OCI-LY7 (cell line): Measurements from ENCODE around the gene CYP2W1. TPM values are rescaled to one million over a fixed set of nuclear protein-coding genes. Genes with fewer than 3 reads are reported as not detected.

Experiments used
- BruUV-seq: library from RNA; stranded (reverse); fragments of 400-500 nt; replicated peaks from 2 replicates; lab custom pipeline; 2021; lab: Mats Ljungman, UMichigan
- CTCF ChIA-PET: fragments of 300-600 bp; sonication (Branson Sonifier 250); formaldehyde crosslinking; loops from one replicate; lab custom pipeline; 2022; ENCODE audit warnings: antibody characterized with exemption; ENCODE audit not compliant: unreplicated experiment; lab: Charles Lee
- POLR2A ChIA-PET: fragments of 300-600 bp; sonication (Branson Sonifier 250); formaldehyde crosslinking; loops from one replicate; lab custom pipeline; 2022; ENCODE audit warnings: antibody characterized with exemption; lab: Charles Lee
- DNase-seq: peaks from one replicate; pipeline ENCODE4 v3.0.0-alpha.2; 2015; ENCODE audit warnings: low spot score
- H2AFZ ChIP-seq: fragments of 200-600 bp; sonication (generic), shearing (Covaris generic); 2 replicates; pipeline ENCODE4 v1.6.1; 2014; ENCODE audit warnings: mild to moderate bottlenecking, antibody characterized with exemption, low read length, moderate library complexity
- H3K27ac ChIP-seq: fragments of 200-600 bp; sonication (generic); 2 replicates; pipeline ENCODE4 v1.5.1; 2014; ENCODE audit warnings: mixed run types, low read depth, mild to moderate bottlenecking, moderate library complexity, low read length, inconsistent platforms; ENCODE audit not compliant: poor library complexity, severe bottlenecking
- H3K36me3 ChIP-seq: fragments of 200-600 bp; sonication (generic); 2 replicates; pipeline ENCODE4 v1.6.1; 2014; ENCODE audit warnings: mild to moderate bottlenecking, antibody characterized with exemption, low read length, moderate library complexity, mixed read lengths; ENCODE audit not compliant: insufficient read depth
- H3K4me1 ChIP-seq: fragments of 200-600 bp; sonication (generic); 2 replicates; pipeline ENCODE4 v1.5.1; 2014; ENCODE audit warnings: mild to moderate bottlenecking, low read length; ENCODE audit not compliant: insufficient read depth, poor library complexity, severe bottlenecking
- H3K4me2 ChIP-seq: fragments of 200-600 bp; sonication (generic); 2 replicates; pipeline ENCODE4 v1.6.1; 2014; ENCODE audit warnings: mild to moderate bottlenecking, low read length
- H3K4me3 ChIP-seq: fragments of 200-600 bp; sonication (generic); 2 replicates; pipeline ENCODE4 v1.5.1; 2014; ENCODE audit warnings: mild to moderate bottlenecking, low read depth, low read length; ENCODE audit not compliant: poor library complexity, severe bottlenecking
- H3K79me2 ChIP-seq: fragments of 200-600 bp; sonication (generic); 2 replicates; pipeline ENCODE4 v1.6.1; 2016; ENCODE audit warnings: low read depth, mild to moderate bottlenecking, low read length, moderate library complexity, mixed read lengths; ENCODE audit not compliant: insufficient read depth
- H3K9me2 ChIP-seq: fragments of 200-600 bp; sonication (generic); 2 replicates; pipeline ENCODE4 v1.6.1; 2016; ENCODE audit warnings: mild to moderate bottlenecking, low read length, mixed read lengths; ENCODE audit not compliant: insufficient read depth
- H3K9me3 ChIP-seq: fragments of 200-600 bp; sonication (generic); 2 replicates; pipeline ENCODE4 v1.6.1; 2014; ENCODE audit warnings: mild to moderate bottlenecking, mixed run types, low read length, mixed read lengths
- H4K20me1 ChIP-seq: fragments of 200-600 bp; sonication (generic); 2 replicates; pipeline ENCODE4 v1.6.1; 2014; ENCODE audit warnings: mild to moderate bottlenecking, antibody characterized with exemption, low read length, moderate library complexity, mixed read lengths; ENCODE audit not compliant: insufficient read depth
- EZH2phosphoT487 ChIP-seq: fragments of 200-600 bp; sonication (generic); IDR thresholded peaks from 2 replicates; pipeline ENCODE4 v1.6.1; 2018; ENCODE audit warnings: low read depth, borderline replicate concordance, mild to moderate bottlenecking, mixed run types, antibody characterized with exemption, low read length, moderate library complexity, mixed read lengths
- intact Hi-C: fragments of 100-400 bp; cut with micrococcal nuclease; formaldehyde crosslinking; loops from one replicate; pipeline ENCODE4 v1.10.0; 2022; ENCODE audit not compliant: unreplicated experiment
- total RNA-seq, 2 experiments: library from RNA; depleted of rRNA in 1 of 2; stranded (reverse); fragments of >200 nt in 1 of 2; shearing (Covaris generic) in 1 of 2; gene quantifications; 2 replicates each; pipeline ENCODE4 v1.2.3, GENCODE V29; 2014 to 2022
- TF ChIP-seq, protein P1 (sequence below): fragments of 200-600 bp; sonication (generic); conservative IDR thresholded peaks from 2 replicates; pipeline ENCODE4 v1.5.1; 2014; ENCODE audit warnings: mild to moderate bottlenecking, antibody characterized with exemption, low read length, moderate library complexity, mixed read lengths

CYP2W1 gene
- total RNA-seq, 2 experiments from 2014 or later = 1.3 TPM; not detected in 1

DNA sequence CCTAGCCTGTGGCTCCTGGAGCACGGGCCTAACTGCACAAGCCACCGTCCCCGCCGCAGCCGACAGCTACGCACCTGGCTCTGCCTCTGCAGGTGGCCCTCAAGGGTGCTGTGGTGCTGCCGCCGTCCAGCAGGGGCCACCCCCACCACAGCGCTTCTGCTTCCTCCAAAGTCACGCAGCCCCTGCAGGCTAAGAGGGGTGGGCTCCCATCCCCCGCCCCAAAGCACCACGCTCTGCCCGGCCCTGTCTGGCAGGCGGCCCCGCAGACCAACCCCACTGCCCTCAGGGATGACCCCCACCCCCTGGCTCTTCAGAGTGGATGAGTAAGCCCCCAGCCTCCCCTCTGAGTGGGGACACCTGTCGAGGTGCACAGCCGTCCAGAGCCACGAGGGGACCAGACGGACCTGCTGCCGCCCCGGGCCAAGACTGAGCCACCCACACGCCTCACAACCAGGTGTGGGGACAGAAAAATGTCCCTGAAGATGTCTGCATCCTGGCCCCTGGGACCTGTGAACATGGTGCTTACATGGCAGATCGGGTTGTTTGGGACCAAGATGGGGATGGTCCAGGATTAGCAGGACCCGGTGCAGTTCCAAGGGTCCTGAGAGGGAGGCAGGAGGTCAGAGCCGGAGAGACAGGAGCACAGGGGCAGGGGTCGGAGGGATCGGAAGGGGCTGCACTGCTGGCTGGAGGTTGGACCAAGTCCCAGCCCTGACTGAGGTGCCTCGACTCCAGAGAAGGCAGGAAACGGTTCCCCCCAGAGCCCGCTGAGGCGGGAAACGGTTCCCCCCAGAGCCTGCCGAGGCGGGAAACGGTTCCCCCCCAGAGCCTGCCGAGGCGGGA lies 19.5 kb upstream of the CYP2W1 start:
- intact Hi-C loops = no loop called here
- ChIA-PET CTCF (no interaction called here), POLR2A (interaction anchor here (1.5 kb wide), 1 partner anchor 9 kb away, joined by 5 read pairs; no protein-coding TSS in a partner anchor)
- H4K20me1 ChIP-seq = no peaks in the 10 kb centered on the region
- DNase-seq = peak; percentile 60
- TF ChIP-seq, protein P1, sequence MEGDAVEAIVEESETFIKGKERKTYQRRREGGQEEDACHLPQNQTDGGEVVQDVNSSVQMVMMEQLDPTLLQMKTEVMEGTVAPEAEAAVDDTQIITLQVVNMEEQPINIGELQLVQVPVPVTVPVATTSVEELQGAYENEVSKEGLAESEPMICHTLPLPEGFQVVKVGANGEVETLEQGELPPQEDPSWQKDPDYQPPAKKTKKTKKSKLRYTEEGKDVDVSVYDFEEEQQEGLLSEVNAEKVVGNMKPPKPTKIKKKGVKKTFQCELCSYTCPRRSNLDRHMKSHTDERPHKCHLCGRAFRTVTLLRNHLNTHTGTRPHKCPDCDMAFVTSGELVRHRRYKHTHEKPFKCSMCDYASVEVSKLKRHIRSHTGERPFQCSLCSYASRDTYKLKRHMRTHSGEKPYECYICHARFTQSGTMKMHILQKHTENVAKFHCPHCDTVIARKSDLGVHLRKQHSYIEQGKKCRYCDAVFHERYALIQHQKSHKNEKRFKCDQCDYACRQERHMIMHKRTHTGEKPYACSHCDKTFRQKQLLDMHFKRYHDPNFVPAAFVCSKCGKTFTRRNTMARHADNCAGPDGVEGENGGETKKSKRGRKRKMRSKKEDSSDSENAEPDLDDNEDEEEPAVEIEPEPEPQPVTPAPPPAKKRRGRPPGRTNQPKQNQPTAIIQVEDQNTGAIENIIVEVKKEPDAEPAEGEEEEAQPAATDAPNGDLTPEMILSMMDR = no peak
- TF ChIP-seq EZH2phosphoT487 = no peak
- peaks cover 38% of the 10 kb centered on the region for H3K4me1 ChIP-seq
- H3K4me3 ChIP-seq = no peak overlapping the region
- H3K27ac ChIP-seq = peak overlapping the region; percentile 46
- peak overlapping the region; percentile 42 for H3K4me2 ChIP-seq
- no peak overlapping the region for H2AFZ ChIP-seq
- no peaks in the 10 kb centered on the region for H3K9me3 ChIP-seq
- no peaks in the 10 kb centered on the region for H3K9me2 ChIP-seq
- H3K36me3 ChIP-seq = peaks cover 23% of the 10 kb centered on the region
- no peaks in the 10 kb centered on the region for H3K79me2 ChIP-seq
- no TSS peak for BruUV-seq

DNA sequence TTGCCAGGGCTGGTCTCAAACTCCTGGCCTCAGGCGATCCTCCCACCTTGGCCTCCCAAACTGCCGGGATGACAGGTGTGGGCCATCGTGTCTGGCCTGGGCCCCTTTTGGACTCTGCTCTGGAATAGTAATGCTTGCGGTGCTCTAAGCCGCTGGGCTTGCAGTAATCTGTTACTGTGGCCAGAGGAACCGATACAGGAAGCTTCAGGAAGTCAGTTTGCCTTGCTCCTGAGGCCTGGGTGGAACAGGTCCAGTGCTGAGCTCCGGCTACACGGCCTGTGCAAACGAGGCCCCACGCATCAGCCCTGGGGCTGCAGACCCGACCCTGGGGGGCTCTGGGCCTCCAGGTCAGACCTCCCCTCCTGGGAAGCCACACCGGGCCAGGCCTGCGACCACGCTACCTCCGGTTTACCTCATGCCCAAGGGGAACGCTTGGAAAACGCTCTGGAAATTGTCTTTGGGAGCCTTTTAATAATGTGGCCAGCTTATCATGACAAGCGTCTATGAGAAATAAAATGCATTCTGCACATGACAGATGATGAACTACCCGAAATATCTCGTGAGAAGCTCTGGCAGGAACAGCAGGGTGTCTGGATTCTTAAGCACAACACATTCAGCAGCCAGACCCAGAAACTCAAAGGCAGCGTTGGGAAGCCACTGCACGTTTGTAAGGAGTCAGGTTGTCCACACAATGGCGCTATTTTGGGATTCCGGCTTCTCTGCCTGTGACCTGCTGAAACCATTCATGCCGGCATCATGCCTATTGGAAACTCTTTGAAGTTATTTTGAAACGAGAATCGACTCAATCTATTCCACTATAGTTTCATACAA lies 18.4 kb upstream of the CYP2W1 start:
- Histone ChIP-seq H3K27ac (peak overlapping the region; percentile 46), H3K79me2 (no peaks in the 10 kb centered on the region), H4K20me1 (no peaks in the 10 kb centered on the region), H3K4me2 (peak overlapping the region; percentile 42), H3K4me1 (peaks cover 40% of the 10 kb centered on the region), H3K9me2 (no peaks in the 10 kb centered on the region), H3K9me3 (no peaks in the 10 kb centered on the region), H3K36me3 (peaks cover 35% of the 10 kb centered on the region), H3K4me3 (no peak overlapping the region), H2AFZ (no peak overlapping the region)
- no TSS peak for BruUV-seq
- ChIA-PET POLR2A (no interaction called here), CTCF (no interaction called here)
- TF ChIP-seq, protein P1 = peak; percentile 38; the same call in 1 of the 2 replicates
- no peak for TF ChIP-seq EZH2phosphoT487
- intact Hi-C loops = no loop called here
- peak; percentile 43 for DNase-seq
